IPS-NIHi11 (cell line): ENCODE measurements around the gene PIGS.
A peak's percentile ranks its signal among the peaks of the same experiment; 100 is the strongest.
"Not testable (repeated sequence)": the region's sequence is repeated elsewhere in the genome, so short reads cannot be mapped to it uniquely, and the experiment has no call there.

Source experiments
- DNase-seq: peaks from one replicate; pipeline ENCODE4 v3.0.0; 2012; ENCODE audit warnings: mixed read lengths, low spot score

The PIGS gene

DNA sequence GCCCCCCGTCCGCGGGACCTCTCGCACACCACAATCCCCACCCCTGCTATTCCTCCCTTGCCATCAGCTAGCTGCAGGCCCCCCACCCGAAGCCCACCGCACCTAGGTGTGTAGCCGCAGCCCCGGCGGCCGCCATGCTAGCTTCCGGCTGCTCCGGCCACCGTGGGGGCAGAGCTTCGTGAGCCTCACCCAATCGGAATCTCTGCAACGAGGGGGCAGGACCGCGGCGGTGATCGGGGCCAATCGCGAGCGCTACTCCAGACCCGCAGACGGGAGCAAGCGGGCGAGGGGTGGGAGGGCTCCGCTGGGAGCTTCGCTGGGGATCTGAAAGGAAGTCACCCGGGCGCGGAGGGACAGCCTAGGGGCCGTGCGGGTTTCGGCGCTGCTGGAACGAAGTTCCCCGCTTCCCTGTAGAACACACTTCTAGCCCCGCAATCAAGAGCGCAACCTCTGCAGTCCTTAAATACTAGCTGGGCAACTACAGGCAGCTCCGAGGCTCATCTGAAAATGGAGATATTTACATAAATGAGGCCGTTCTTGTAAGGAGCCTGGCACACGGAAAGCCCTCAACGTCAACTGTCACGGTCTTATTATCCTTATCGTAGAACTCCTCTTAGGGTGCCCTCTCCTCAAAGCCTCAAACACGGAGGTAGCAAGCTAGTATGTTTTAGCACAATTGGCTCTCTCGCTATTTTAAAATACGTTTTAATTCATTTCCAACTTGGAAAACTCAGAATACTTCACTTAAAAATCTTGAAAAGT is at the start of gene PIGS:
PIGS (minus strand) TSS at position 164 of the 762 bp plus-strand sequence; CDS start at position 136, 28 bp downstream.
- peak; percentile 98 for DNase-seq

DNA sequence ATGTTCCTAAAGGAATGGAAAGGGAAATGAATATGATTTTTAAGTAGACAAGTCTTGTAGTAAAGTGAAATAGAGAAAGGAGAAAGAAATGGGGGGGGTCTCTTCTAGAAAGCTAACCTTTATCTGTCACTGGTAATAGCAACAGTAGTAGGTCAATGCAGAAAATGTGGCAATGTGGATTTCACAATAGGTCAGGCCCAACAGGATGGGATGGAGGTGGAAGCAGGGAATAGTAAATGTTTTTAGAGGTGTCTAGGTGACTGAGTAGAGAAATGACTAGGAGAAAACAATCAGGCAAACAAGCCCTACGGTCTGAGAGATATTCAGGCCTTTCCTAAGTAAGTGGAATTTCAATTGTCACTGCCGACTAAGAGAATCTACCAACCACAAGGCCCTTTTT is 48.7 kb upstream of the PIGS start:
- no peak for DNase-seq

DNA sequence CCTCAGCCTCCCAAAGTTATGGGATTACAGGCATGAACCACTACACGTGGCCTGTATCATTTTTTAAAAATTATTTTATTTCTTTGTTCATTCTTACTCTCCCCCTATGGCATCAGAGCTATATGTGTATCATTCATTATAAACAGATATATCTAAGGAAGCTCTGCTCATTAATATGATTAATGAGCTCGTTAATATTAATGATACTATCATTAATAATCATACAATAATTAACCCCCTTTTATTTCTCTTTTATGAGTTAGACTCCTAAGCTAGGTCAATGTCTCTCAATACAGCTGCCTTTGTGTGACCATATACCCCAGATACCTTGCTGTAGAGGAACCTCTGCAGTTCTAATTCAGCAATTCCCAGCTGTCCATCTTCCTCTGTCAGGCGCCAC is 47.1 kb upstream of the PIGS start:
- DNase-seq = no peak

DNA sequence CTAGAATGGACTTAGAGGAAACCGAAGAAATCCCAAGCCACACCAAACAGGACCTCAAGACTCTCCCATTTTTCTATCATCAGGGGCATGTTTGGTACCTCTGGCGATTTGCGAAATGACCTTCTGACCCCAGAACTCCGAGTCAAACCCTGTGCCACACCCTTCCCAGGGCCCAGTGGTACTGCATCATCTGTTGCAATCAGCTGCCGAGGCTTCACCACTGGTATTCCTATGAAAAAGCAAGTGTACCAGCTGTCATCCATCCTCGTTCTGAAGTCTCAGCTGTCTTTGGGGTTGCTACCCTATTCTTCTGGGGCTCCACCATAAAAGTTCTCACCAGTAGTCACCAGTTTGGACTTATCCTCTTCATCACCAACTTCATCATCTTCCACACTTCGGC is 45.0 kb upstream of the PIGS start:
- DNase-seq = no peak

DNA sequence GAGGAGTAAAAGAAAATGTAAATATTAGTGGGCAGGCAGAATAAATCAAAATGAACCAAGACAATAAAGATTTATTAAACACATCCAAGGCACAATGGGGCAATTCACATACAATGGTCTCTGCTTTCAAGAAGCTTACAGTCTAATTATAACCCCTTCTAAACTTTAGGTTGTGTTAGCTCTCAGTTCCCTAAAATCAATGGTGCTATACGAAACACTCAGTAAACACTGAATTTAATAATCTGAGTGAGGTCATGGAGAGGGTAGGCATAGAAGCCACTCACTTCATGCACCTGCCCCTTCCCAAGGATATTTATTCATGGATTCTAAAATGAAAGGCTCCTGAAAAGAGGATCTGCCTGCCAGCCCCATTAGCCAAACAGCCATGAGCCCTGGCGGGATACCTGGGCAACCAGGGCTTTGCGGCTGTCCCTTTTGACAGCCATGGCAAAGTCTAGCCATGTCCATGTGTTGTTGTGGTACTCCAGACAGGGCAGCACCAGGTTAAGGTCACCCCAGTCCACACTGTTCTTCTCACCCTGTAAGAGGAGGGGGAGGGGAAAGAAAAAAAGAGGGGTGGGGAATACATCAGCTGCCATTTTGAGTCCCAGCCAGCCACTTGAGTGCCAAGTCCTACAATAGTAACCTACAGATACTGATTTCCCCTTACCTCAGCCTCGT is 44.1 kb upstream of the PIGS start:
- DNase-seq = no peak

DNA sequence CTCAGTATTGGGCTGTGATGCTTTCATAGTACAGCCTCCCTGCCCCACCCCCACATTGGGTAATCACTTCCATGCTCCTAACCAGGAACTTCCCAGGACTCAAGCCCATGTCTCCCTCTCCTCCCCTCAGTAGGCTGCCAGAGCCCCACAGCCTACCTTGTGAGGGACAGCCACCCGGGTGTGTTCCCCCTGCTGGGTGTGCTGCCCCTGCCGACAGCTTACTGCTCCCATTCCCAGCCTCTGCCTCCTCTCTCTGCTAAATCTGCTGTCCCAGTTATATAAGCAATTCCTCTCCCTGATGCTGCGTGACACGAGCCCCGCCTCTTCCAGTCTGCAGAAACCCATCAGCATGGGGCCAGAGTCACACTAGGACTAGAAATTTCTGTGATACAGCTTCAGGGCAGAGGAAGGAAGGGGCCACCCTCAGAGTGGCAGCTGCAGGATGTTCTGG is 42.6 kb upstream of the PIGS start, which contains the start of gene RSKR:
RSKR (minus strand) TSS at position 255 of the 451 bp plus-strand sequence; CDS start at position 231, 24 bp downstream.
- DNase-seq = no peak

DNA sequence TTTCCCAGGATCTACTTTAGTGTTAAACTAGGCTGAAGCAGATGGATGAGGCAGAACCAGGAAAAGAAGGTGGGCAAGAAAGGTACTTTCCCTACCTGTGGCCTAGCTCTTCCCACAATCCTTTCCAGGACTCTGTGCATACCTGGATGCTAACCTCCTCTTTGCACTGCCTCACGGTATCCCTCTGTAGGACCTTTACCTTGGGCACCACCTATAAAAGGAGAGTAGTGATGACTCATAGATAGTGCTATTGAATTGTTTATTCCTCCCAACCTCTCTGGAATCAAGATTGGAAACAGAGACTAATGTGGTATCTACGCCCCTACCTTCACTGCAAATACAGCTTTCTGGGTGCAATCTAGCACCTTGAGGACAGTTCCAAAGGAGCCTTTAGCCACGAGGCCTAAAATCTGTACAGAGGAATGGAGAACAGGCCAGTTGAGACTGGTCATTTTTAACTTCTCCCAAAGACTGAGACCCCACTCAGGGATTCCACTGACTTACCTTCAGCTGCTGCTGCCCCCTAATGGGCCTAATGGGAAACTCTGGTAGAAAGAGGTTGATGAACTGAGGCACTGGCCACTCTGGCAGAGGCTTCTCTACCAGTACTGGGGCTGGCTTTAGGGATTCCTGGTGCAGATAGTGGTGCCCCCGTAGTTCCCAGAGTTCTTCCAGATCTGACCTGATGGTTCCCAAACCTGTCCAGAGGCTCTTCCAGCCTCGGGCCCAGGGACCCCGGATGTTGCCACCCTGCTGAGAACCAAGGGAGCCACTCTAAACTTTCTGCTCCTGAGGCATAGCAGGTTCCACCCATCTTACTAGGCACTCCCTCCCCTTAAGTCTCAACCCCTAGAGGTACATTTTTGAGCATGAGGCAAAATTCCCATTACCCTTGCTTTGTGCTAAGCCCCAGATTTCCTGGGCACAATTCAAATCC is 41.9 kb upstream of the PIGS start:
- peak; percentile 75 for DNase-seq

DNA sequence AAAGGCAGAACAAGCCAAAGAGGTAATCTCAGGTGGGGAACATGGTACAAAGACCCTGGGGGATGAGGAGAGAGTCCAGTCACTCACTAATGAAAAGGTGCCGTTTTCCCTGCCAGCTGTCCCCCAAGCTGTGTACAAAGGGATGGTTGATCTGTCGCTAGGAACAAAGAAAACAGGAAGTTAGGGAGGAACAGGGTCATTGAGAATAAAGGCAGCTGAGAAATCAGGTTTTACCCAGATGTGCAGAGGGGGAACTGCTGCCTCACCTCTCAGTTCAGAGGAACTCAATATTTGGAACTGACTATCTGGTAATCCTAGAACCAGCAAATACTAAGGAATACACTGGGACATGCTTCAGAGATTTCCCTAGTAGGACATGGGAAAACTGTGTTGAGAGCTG is 41.2 kb upstream of the PIGS start:
- DNase-seq = no peak

DNA sequence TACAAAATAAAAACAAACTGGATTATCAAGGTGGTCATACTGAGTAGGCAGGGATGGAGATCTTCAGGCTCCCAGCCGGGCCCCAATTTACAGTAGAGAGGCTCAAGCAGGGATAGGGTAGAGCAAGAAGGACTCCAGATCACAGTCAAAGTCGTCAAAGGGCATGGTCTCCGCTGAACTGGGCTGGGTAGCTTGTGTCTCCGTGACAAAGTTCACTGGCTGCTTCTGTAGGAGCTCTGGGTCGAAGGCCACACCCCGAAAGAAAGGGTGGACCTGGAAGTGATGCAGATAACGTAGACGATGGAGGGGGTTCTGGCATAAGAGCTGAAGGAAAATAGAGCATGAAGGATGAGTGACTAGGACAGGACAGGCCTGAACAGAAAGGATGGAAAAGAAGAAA is 39.1 kb upstream of the PIGS start:
- no peak for DNase-seq

DNA sequence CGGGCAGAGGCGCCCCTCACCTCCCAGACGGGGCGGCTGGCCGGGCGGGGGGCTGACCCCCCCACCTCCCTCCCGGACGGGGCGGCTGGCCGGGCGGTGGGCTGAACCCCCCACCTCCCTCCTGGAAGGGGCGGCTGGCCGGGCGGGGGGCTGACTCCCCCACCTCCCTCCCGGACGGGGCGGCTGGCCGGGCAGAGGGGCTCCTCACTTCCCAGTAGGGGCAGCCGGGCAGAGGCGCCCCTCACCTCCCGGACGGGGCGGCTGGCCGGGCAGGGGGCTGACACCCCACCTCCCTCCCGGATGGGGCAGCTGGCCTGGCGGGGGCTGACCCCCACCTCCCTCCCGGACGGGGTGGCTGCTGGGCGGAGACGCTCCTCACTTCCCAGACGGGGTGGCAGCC is 32.7 kb upstream of the PIGS start:
- DNase-seq = not testable (repeated sequence)

DNA sequence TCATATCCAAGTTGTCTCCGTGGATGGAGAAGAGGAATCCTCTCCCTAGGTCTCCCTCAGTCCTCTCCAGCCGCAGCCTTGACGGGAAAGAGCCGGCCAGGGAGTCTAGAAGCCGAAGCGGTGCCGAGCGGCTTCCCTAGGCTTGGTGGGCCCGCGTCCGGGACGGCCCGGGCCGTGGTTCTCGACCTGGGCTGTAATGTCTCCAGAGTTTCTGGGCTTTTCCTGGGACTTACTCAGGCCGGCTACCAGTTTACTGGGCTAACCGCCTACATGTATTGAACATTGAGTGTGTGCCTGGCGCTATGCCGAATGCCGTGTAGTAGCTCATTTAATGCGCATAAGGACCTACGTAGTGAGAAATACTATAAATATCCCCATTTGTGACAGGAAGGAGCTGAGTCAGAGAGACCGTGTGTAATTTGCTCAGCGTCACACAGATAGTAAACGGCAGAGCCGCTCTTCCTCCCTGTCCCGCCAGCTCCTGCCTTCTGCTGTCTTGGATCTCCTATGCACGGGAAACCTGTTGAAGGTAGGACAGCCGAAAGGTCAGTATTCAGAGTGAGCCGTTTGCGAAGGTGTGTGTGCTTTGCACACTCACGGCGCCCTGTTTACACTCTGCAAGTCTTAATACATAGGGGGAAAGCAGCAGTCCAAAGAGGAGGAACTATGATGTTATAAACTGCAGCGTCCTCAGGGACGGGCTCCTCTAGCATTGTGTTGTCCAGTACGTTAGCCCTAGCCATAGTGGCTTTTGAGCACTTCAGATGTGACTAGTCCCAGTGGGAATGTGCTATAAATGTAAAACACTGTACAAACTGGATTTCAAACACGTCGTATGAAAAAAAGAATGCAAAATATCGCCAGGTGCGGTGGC is 28.2 kb upstream of the PIGS start:
- DNase-seq = no peak

DNA sequence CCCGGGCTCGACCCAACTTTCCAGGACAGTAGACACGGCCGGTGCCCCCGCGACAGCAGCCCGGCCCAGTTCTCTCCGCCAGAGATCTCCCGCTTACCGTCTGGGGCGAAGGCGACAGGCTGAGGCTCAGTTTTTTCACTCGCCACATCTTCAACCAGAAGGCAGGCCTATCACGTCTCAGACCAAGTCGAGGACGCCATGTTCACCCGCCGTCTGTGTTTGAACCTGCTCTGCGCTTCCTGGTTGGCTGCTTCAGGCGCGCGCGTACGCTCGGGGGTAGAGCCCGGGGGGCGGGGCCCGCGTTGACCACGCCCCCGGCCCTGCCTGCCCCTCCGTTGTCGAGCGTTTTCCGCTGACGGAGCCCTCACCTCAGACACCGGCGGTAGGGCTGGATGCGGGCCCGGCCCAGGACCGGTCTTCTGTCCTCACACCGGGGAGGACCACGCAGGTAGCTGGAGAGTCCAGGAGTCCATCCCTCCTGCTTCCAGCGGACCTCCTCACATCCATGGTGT is 27.5 kb upstream of the PIGS start, which contains the start of gene SPAG5:
SPAG5 (minus strand) TSS at position 227 of the 512 bp plus-strand sequence; CDS start at position 148, 79 bp downstream.
- peak; percentile 100 for DNase-seq

DNA sequence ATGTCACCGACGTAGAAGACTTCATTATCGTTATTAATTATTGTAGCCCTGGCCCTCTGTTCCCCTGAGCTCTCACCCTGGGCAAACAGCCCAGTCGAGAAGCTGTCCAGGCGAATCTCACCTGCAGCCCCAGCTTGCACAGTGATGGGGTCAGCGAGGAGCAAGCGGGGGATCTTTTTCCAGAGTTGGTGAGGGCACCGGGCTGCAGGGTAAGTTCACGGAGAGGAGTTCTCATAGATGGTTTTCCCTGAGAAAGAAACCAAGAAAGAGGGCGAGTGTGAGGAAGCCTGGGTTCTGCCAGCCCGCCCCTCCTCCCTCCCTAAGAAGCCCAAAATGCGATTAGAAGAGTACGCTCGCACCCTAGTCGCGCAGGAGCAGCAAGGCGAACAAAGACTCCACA is 27.1 kb upstream of the PIGS start:
- no peak for DNase-seq

DNA sequence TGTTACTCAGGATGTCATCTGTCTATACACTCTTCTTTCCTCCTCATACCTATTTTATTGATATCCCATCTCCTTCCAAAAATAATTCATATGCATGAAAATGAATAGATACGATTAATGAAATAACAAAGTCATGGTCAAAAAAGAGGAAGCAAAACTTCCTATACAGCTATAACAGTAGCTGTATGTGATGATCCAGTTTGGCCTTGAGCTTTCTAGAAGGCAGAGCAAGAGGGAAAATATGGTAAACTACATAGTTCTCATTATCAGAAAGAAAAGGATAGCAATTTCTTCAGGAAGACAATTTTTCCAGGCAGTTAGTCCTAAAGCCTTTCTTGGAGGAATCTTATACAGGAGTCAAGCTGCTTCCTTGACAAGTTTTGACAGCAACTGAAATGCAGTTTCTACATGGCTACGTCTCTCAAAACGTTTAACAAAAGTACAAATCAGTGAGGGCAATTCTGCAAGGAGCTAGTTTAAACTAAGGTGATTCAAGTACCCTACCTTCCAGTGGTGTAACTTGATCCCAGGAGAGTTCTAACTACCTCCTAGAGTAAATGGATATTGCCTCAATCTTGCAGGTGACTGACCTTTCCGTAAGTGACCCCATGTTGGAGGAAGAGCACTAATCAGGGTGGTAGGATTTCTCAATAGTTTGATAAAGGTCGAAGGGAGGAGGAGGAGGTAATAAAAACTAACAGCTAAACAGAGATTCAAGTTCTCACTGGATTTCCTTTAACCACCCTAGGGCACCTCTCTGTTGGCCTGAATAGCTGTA is 26.5 kb upstream of the PIGS start:
- no peak for DNase-seq

DNA sequence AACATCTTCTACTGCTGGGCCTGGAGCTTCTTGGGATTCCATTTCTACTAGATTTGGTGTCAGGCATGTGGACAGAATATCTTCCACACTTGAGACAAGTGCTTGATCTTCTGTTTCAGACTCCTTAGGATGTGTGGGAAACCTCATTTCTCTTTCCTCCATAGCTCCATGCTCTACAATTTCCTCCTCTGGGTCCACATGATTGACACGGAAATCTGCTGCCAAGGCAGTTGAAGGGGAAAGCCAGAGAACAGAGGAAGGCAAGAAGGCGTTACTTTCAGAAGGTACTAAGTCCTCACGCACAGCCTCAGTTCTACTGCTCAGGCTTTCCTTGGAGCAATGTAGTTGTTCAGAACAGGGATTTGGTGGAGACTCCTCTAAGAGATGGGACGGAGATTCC is 20.9 kb upstream of the PIGS start:
- no peak for DNase-seq

DNA sequence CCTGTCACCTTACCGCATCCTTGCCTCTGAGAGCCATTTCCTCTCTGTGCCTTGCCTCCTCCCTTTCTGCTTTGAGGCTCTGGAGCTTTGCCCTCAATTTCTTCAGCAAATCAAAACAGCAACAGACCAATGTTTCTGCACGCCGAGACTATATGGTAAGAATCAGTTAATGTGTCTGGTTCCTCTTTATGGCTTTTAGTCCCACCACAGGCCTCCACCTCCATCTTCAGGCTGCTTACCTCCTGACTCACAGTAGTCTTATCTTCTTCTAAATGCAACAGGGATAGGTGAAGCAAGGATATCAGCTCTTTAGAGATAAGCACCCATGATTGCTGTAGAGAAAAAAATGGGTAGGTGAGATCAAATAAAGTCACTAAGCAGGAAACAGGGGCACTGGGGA is 14.5 kb upstream of the PIGS start:
- DNase-seq = no peak

DNA sequence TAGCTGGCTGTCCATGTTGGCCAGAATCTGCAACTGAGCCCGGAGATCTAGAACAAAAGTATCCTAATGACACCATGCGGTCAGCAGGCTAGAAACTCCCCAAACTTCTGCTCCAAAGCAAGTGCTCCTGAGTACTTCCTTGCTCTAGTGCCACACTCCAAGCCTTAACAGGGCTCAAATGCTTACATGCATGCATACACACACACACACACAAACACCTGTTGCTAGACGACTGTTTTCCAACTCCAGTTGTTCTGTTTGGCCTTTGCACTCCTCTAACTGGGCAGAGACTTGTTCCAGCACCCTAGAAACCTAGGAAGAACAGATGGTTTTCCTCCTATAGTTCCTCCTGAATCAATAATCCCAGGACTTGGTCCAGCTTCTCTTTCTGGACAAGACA is 13.1 kb upstream of the PIGS start:
- DNase-seq = no peak

DNA sequence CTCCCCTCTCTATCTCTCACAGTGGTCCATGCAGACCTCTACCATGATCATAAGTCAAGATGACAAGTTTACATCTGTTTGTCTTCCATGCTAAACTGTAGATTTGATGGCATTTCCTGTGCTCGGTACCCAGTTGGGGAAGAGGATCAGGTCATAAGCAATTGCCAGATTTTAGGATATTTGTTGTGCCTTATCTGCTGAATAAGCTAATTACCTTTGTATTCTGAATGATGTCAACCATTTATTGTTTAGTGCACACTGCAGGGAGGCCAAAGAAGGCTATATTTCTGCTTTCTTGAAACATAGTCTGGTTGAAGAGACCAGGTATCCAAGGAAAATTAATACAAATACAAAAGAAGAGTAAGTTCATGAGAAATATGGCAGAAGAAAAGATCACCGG is 11.2 kb upstream of the PIGS start:
- no peak for DNase-seq

DNA sequence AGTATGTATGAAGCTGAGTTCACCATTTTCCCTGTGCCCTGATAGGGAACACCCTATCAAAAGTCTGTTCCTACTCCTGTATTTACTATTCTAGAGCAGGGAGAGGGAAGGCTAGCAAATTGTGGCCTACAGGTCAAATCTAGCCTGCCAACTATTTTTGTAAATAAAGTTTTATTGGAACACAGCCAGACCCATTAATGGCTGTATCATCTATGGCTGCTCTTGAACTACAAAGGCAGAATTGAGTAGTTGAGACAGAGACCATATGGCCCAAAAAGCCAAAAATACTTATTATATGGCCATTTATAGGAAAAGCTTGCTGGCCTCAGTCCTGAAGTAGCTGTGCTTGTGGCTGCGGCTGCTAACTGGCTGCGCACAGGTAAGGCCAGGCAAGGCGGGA is 9.6 kb upstream of the PIGS start:
- DNase-seq = no peak

DNA sequence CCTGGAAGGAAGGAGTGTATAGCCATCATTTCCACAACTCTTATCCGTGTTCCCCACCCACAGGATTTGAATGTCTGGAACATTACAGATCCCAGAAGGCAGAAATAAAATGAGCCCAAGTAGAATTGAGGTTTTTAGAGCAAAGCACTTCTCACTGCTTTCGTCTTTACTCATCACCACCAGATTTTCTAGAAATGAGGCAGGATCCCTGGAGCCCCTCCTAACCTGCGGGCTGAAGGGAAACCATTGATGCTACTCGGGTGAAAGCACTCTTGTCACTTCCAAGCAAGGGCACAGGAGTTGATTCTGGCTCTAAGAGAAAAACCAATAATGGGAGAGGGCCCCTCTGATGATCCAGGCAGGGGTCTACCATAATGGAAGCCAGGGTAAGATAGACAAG is 8.2 kb upstream of the PIGS start:
- no peak for DNase-seq
